ENCODE data around the gene HLCS. TPM values are rescaled to one million over a fixed set of nuclear protein-coding genes. Genes with fewer than 3 reads are reported as not detected.
A peak's percentile ranks its signal among the peaks of the same experiment; 100 is the strongest.

Gene HLCS
- total and polyA plus RNA-seq, 8 donors = 15.9 to 25.3 (median 16.7) TPM

DNA sequence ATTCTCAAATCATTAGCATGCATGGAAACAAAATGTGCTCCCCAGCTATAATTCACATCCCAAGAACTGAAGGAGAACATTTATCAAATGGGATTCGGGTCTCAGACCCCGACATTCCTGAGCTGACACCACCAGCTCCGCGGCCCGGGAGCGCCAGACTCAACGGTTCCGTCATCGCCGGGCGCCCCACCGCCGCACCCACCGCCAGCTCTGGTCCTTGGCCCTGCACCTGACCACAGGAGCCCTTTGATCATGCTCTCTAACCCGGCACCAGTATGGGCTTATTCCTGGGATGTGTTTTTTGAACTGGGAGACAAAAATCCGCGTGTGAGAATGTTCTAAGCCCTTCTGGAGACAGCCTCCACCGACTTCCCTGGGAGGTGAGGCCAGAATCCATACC, 43.6 kb downstream of the HLCS start:
- intact Hi-C loops (cut with DNase I) = loop anchor here in 1 of 2 donors (10.0 kb wide), 2 partner anchors 178 to 418 kb away; no protein-coding TSS in a partner anchor
- no peak for DNase-seq
- TF ChIP-seq, protein P1, sequence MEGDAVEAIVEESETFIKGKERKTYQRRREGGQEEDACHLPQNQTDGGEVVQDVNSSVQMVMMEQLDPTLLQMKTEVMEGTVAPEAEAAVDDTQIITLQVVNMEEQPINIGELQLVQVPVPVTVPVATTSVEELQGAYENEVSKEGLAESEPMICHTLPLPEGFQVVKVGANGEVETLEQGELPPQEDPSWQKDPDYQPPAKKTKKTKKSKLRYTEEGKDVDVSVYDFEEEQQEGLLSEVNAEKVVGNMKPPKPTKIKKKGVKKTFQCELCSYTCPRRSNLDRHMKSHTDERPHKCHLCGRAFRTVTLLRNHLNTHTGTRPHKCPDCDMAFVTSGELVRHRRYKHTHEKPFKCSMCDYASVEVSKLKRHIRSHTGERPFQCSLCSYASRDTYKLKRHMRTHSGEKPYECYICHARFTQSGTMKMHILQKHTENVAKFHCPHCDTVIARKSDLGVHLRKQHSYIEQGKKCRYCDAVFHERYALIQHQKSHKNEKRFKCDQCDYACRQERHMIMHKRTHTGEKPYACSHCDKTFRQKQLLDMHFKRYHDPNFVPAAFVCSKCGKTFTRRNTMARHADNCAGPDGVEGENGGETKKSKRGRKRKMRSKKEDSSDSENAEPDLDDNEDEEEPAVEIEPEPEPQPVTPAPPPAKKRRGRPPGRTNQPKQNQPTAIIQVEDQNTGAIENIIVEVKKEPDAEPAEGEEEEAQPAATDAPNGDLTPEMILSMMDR (IDR thresholded peaks at IDR 0.05) = no peak
- Histone ChIP-seq H3K27me3 (no peaks in the 10 kb centered on the region), H3K9me3 (no peaks in the 10 kb centered on the region), H3K4me3 (no peak overlapping the region), H3K36me3 (peaks cover 0 to 5% of the 10 kb centered on the region in 2 donors), H3K4me1 (peaks cover 0 to 7% of the 10 kb centered on the region in 2 donors), H3K27ac (no peak overlapping the region)
- ATAC-seq = no peak

DNA sequence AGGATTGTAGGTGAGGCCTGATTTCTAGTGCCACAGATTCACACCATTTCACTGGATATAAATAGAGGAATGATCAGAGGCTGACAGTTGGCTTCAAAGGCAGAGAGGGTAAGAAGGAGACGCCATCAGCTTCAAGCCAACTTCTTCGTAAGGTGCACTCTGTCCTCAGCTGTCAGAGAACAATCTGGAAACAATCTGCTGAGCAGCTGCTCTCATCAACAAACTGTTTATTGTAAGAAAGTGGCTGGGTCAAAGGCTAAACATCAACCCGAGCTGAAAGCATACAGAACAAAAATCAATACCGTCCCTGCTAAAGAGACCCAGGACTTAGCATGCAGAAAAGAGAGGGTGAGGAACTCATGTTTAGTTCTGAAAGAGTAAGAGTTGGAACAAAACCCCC, 48.2 kb downstream of the HLCS start:
- no peak for ATAC-seq
- H3K4me3 ChIP-seq = no peak overlapping the region
- TF ChIP-seq, protein P1 (IDR thresholded peaks at IDR 0.05) = no peak
- peaks cover 0 to 14% of the 10 kb centered on the region in 2 donors for H3K4me1 ChIP-seq
- DNase-seq = no peak
- H3K9me3 ChIP-seq = no peaks in the 10 kb centered on the region
- H3K27me3 ChIP-seq = no peaks in the 10 kb centered on the region
- no peak overlapping the region for H3K27ac ChIP-seq
- intact Hi-C loops (cut with DNase I) = no loop called here
- no peaks in the 10 kb centered on the region for H3K36me3 ChIP-seq

DNA sequence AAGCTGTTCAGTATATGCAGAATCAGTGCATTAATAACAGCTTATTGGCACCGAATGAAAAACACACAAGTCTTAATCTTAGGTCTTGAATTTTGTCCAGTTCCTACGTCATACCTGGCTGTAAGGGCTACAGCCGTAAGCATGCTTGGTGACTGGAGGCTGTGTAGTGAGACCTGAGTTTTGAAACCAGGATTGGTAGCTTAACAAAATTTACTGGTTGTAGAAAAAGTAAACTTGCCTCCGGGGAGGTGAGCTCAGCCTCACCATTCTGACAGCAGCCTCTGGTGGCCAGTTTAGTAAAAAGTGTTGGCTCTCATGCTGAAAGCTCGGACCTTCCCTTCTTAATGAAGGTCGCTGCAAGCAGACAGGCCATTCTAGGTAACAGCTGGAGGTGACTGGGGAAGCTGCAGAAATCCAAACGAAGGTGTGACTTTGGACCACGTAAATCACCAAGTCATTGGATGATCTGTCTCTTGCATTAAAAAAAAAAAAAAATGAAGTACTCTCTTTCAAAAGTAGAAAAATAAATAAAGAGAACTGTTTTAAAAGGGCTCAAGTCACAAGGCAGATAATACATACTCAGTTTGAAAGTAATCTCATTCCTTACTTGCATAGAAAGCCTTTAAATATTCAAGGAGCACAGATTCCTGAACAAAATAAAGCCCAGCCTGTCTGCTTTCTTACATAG, 48.9 kb downstream of the HLCS start:
- no peak overlapping the region for H3K27ac ChIP-seq
- peaks cover 0 to 14% of the 10 kb centered on the region in 2 donors for H3K4me1 ChIP-seq
- H3K9me3 ChIP-seq = no peaks in the 10 kb centered on the region
- no peak overlapping the region for H3K4me3 ChIP-seq
- DNase-seq = peak in 2 of 4 donors; percentile 39 to 60
- ATAC-seq = peak; percentile 80
- no peaks in the 10 kb centered on the region for H3K27me3 ChIP-seq
- intact Hi-C loops (cut with DNase I) = no loop called here
- TF ChIP-seq, protein P1 (IDR thresholded peaks at IDR 0.05) = peak; percentile 10 to 25
- no peaks in the 10 kb centered on the region for H3K36me3 ChIP-seq

DNA sequence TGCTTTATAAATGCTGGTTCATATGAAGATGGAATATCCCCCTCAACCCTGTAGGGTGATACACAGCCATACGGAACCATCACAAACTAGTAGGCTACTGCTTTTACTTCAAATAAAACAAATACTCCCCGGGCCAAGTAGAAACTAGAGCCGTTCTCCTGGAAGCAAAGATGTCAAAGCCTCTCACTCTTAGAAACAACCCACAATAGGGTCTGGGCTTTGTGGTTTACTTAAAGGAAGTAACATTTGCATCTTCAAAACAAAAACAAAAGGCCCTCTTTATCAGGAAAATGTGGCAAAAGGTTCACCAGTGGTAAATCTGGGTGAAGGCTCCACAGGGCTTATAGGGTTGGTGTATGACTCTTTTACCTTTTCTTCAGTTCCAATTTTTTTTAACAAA, 49.8 kb downstream of the HLCS start:
- no peaks in the 10 kb centered on the region for H3K36me3 ChIP-seq

DNA sequence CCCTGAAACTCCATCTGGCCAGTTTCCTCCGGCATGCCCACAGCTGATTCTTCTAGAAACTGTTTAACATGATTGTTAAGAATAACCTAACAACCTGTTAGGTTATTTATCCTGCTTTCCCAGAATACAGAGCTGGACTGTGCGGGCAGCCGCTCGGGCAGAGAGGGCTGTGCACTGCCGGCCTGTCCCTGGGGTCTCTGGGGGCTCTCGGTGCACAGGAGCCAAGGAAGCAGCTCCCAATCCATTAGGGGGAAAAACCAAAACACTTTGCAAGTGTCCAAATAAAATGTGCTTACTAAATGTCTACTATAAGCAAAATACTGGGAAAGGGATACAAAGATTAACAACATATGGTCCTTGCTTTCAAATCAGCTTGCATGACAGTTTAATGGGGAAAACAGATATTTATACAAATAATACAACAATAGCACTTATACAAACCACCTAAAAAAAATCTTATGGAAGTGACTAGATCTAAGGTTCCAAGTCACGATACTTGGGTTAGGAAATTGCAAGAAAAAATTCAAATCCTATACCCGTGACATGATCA, 50.7 kb downstream of the HLCS start:
- Histone ChIP-seq H3K27me3 (no peaks in the 10 kb centered on the region), H3K4me3 (no peak overlapping the region), H3K27ac (no peak overlapping the region), H3K9me3 (no peaks in the 10 kb centered on the region), H3K4me1 (peaks cover 0 to 14% of the 10 kb centered on the region in 2 donors), H3K36me3 (no peaks in the 10 kb centered on the region)
- TF ChIP-seq, protein P1 (IDR thresholded peaks at IDR 0.05) = no peak
- intact Hi-C loops (cut with DNase I) = no loop called here
- DNase-seq (peak in 2 of 4 donors; percentile 29 to 41), ATAC-seq (no peak)

More for the DNA sequence above, 49.8 kb downstream of the HLCS start:
- Histone ChIP-seq H3K27me3 (no peaks in the 10 kb centered on the region), H3K9me3 (no peaks in the 10 kb centered on the region), H3K4me3 (no peak overlapping the region), H3K27ac (no peak overlapping the region), H3K4me1 (peaks cover 0 to 14% of the 10 kb centered on the region in 2 donors)
- DNase-seq = no peak
- TF ChIP-seq, protein P1 (IDR thresholded peaks at IDR 0.05) = no peak
- intact Hi-C loops (cut with DNase I) = no loop called here
- no peak for ATAC-seq
